Hepatocyte (in vitro differentiated cells): ENCODE data around the gene FAM156A.

Experiments
- EZH2 ChIP-seq: fragments of 200-600 bp; sonication (generic); IDR thresholded peaks from 2 replicates; pipeline ENCODE4 v1.6.1; 2016; ENCODE audit warnings: antibody characterized with exemption, mild to moderate bottlenecking, borderline replicate concordance
- EZH2phosphoT487 ChIP-seq: fragments of 200-600 bp; sonication (generic); IDR thresholded peaks from one replicate; pipeline ENCODE4 v1.6.1; 2018; ENCODE audit warnings: antibody characterized with exemption, mild to moderate bottlenecking, low read depth, moderate library complexity; ENCODE audit not compliant: unreplicated experiment, severe bottlenecking
- TF ChIP-seq, protein P1 (sequence below): fragments of 200-600 bp; sonication (generic); IDR thresholded peaks from 2 replicates; pipeline ENCODE4 v1.5.1; 2016; ENCODE audit warnings: antibody characterized with exemption, mild to moderate bottlenecking; ENCODE audit not compliant: poor library complexity

DNA sequence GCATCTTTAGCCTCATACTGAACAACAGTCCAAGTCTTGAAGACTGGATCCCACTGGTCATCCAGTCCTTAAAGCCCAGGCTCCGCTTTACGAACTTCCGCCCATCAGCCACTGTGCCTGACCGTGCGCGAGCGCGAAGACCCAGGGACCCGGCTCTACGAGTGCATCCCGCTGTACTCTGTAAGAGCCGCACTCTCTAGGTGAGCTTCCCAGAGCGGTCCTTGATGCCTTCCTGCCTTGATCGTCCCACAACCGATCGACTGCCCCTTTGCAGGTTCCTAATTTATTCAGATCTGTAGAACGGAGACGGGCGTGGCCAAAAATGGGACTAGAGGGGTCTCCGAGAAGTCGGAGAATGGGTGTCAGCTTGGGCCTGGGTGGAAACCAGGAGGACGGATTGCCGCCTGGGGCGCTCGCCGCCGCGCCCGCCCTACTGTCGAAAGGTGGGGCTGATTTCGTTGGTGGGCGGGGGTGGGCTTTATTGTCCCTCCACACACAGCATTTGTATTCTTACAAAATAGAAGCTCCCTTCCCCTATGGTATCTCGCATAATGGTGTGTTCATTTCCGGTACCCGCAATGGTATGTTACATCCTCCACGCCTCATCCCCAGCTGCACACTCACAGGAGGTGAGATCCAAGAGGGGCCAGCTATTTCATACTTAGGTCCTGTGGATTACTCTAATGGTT lies 42.3 kb upstream of the FAM156A start:
- TF ChIP-seq, protein P1, sequence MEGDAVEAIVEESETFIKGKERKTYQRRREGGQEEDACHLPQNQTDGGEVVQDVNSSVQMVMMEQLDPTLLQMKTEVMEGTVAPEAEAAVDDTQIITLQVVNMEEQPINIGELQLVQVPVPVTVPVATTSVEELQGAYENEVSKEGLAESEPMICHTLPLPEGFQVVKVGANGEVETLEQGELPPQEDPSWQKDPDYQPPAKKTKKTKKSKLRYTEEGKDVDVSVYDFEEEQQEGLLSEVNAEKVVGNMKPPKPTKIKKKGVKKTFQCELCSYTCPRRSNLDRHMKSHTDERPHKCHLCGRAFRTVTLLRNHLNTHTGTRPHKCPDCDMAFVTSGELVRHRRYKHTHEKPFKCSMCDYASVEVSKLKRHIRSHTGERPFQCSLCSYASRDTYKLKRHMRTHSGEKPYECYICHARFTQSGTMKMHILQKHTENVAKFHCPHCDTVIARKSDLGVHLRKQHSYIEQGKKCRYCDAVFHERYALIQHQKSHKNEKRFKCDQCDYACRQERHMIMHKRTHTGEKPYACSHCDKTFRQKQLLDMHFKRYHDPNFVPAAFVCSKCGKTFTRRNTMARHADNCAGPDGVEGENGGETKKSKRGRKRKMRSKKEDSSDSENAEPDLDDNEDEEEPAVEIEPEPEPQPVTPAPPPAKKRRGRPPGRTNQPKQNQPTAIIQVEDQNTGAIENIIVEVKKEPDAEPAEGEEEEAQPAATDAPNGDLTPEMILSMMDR, result no peak
- no peak for TF ChIP-seq EZH2
- TF ChIP-seq EZH2phosphoT487, result no peak
